H1 (cell line): Measurements from ENCODE around the gene CTSL. TPM values are rescaled to one million over a fixed set of nuclear protein-coding genes. Genes with fewer than 3 reads are reported as not detected.

Experiments used
- CTCF ChIA-PET: fragments of 300-600 bp; sonication (Branson Sonifier 250); formaldehyde crosslinking; loops from one replicate; lab custom pipeline; 2021; ENCODE audit not compliant: partially characterized antibody; lab: Charles Lee
- POLR2A ChIA-PET: fragments of 300-600 bp; sonication (Branson Sonifier 250); formaldehyde crosslinking; loops from one replicate; lab custom pipeline; 2021; ENCODE audit warnings: inconsistent platforms; ENCODE audit not compliant: partially characterized antibody; lab: Charles Lee
- DNase-seq, 2 experiments: peaks; one replicate each; pipeline versions ENCODE4 v3.0.0 to v3.0.0-alpha.2; 2010 to 2022; ENCODE audit warnings: low spot score in 2 of 2, low read depth in 1 of 2, mixed read lengths in 1 of 2
- FAIRE-seq: peaks from 2 replicates; lab custom pipeline; 2011; peaks lifted over from hg19 to GRCh38; lab: Jason Lieb, UNC
- H2AFZ ChIP-seq: 2 replicates; pipeline ENCODE4 v1.8.1; 2012; ENCODE audit warnings: low read length, inconsistent platforms
- H2AK5ac ChIP-seq: 2 replicates; pipeline ENCODE4 v1.6.1; 2013; ENCODE audit warnings: low read depth, low read length
- H2BK120ac ChIP-seq: replicated peaks from 2 replicates; pipeline ENCODE3; 2013; ENCODE audit warnings: low read depth, low read length, inconsistent platforms
- H2BK12ac ChIP-seq: 2 replicates; pipeline ENCODE4 v1.6.1; 2013; ENCODE audit warnings: low read depth, low read length
- H2BK15ac ChIP-seq: 2 replicates; pipeline ENCODE4 v1.6.1; 2013; ENCODE audit warnings: low read length
- H2BK20ac ChIP-seq: 2 replicates; pipeline ENCODE4 v1.6.1; 2013; ENCODE audit warnings: low read length
- H2BK5ac ChIP-seq: 2 replicates; pipeline ENCODE4 v1.6.1; 2013; ENCODE audit warnings: low read depth, low read length
- H3K14ac ChIP-seq: 2 replicates; pipeline ENCODE4 v1.6.1; 2013; ENCODE audit warnings: inconsistent platforms; ENCODE audit not compliant: insufficient read length
- H3K18ac ChIP-seq: 2 replicates; pipeline ENCODE4 v1.6.1; 2013; ENCODE audit warnings: low read length; ENCODE audit errors: extremely low read depth
- H3K23ac ChIP-seq: 2 replicates; pipeline ENCODE4 v1.6.1; 2013; ENCODE audit warnings: inconsistent platforms; ENCODE audit not compliant: insufficient read length
- H3K23me2 ChIP-seq: 2 replicates; pipeline ENCODE4 v1.6.1; 2013; ENCODE audit warnings: low read depth, low read length
- H3K27ac ChIP-seq: 2 replicates; pipeline ENCODE4 v1.6.1; 2011; ENCODE audit warnings: low read depth, low read length, inconsistent platforms
- H3K27me3 ChIP-seq, 4 experiments: replicated peaks in 1 of 4; 1 replicate in 1 of 4; 2 replicates in 3 of 4; pipeline versions ENCODE4 v1.6.1 to v1.8.1; 2011 to 2013; ENCODE audit warnings: low read length in 3 of 4, mild to moderate bottlenecking in 3 of 4, inconsistent platforms in 2 of 4, mixed read lengths in 2 of 4, moderate library complexity in 1 of 4; ENCODE audit not compliant: control insufficient read depth in 3 of 4, insufficient read depth in 3 of 4; ENCODE audit errors: extremely low read depth in 1 of 4
- H3K36me3 ChIP-seq, 4 experiments: 2 replicates each; pipeline versions ENCODE4 v1.6.1 to v1.8.1; 2011 to 2013; ENCODE audit warnings: mild to moderate bottlenecking in 4 of 4, low read length in 3 of 4, moderate library complexity in 2 of 4, control low read depth in 1 of 4, inconsistent platforms in 1 of 4; ENCODE audit not compliant: insufficient read depth in 4 of 4, control insufficient read depth in 2 of 4
- H3K4ac ChIP-seq: replicated peaks from 2 replicates; pipeline ENCODE3; 2013; ENCODE audit warnings: low read length, low read depth, mixed read lengths, inconsistent platforms; ENCODE audit not compliant: insufficient read length
- H3K4me1 ChIP-seq, 4 experiments: replicated peaks in 1 of 4; 1 replicate in 1 of 4; 2 replicates in 3 of 4; pipeline versions ENCODE4 v1.6.1 to v1.8.1; 2011 to 2013; ENCODE audit warnings: low read length in 3 of 4, inconsistent platforms in 2 of 4, mixed read lengths in 1 of 4; ENCODE audit not compliant: insufficient read depth in 4 of 4, control insufficient read depth in 3 of 4
- H3K4me2 ChIP-seq, 2 experiments: 2 replicates each; pipeline versions ENCODE4 v1.6.1 to v1.8.1; 2011 to 2013; ENCODE audit warnings: low read depth in 2 of 2, low read length in 2 of 2, control low read depth in 1 of 2, inconsistent platforms in 1 of 2, mild to moderate bottlenecking in 1 of 2; ENCODE audit not compliant: insufficient read depth in 1 of 2
- H3K4me3 ChIP-seq, 4 experiments: fragments of 200-600, 300-600 bp in 1 of 4; sonication (generic), shearing (Covaris generic), sonication (Bioruptor Twin) in 1 of 4; 2 replicates each; pipeline versions ENCODE4 v1.5.1 to v1.8.1; 2011 to 2016; ENCODE audit warnings: low read length in 4 of 4, low read depth in 3 of 4, control low read depth in 2 of 4, inconsistent platforms in 2 of 4, mild to moderate bottlenecking in 2 of 4, mixed read lengths in 1 of 4, moderate library complexity in 1 of 4; ENCODE audit not compliant: insufficient read depth in 2 of 4; ENCODE audit errors: extremely low read depth in 1 of 4
- H3K56ac ChIP-seq: replicated peaks from 2 replicates; pipeline ENCODE3; 2013; ENCODE audit warnings: low read depth, mild to moderate bottlenecking, mixed read lengths, low read length, inconsistent platforms; ENCODE audit not compliant: insufficient read length
- H3K79me1 ChIP-seq: 2 replicates; pipeline ENCODE4 v1.6.1; 2013; ENCODE audit warnings: low read depth, low read length, control low read depth
- H3K79me2 ChIP-seq, 2 experiments: 2 replicates each; pipeline versions ENCODE4 v1.6.1 to v1.8.1; 2012 to 2013; ENCODE audit warnings: low read length in 2 of 2, mild to moderate bottlenecking in 2 of 2, inconsistent platforms in 1 of 2; ENCODE audit not compliant: insufficient read depth in 2 of 2, control insufficient read depth in 1 of 2
- H3K9ac ChIP-seq, 4 experiments: replicated peaks in 1 of 4; 1 replicate in 1 of 4; 2 replicates in 3 of 4; pipeline versions ENCODE4 v1.6.1 to v1.8.1; 2011 to 2013; ENCODE audit warnings: low read depth in 3 of 4, low read length in 3 of 4, control low read depth in 2 of 4, mild to moderate bottlenecking in 2 of 4, moderate library complexity in 2 of 4, inconsistent platforms in 1 of 4; ENCODE audit errors: extremely low read depth in 1 of 4
- H3K9me3 ChIP-seq, 2 experiments: 2 replicates each; pipeline versions ENCODE4 v1.6.1 to v1.8.1; 2012 to 2013; ENCODE audit warnings: mild to moderate bottlenecking in 2 of 2, moderate library complexity in 2 of 2, control low read depth in 1 of 2, inconsistent platforms in 1 of 2, low read depth in 1 of 2, low read length in 1 of 2, mixed read lengths in 1 of 2; ENCODE audit not compliant: insufficient read depth in 2 of 2
- H4K20me1 ChIP-seq, 2 experiments: replicated peaks in 1 of 2; 2 replicates each; pipeline versions ENCODE3 to v1.8.1; 2011 to 2013; ENCODE audit warnings: inconsistent platforms in 2 of 2, low read length in 2 of 2, mild to moderate bottlenecking in 1 of 2; ENCODE audit not compliant: insufficient read depth in 2 of 2, control insufficient read depth in 1 of 2
- H4K5ac ChIP-seq: 2 replicates; pipeline ENCODE4 v1.6.1; 2013; ENCODE audit warnings: low read length, low read depth, mixed read lengths, inconsistent platforms; ENCODE audit not compliant: insufficient read length
- H4K8ac ChIP-seq: 2 replicates; pipeline ENCODE4 v1.8.0; 2013; ENCODE audit warnings: mild to moderate bottlenecking, moderate library complexity, low read length, inconsistent platforms; ENCODE audit not compliant: insufficient read depth; ENCODE audit errors: extremely low read depth
- H4K91ac ChIP-seq: replicated peaks from 2 replicates; pipeline ENCODE3; 2013; ENCODE audit warnings: low read length, mixed read lengths, inconsistent platforms; ENCODE audit not compliant: insufficient read length
- MAFK ChIP-seq: IDR thresholded peaks from 2 replicates; pipeline ENCODE4 v1.6.1; 2012; ENCODE audit warnings: low read depth, mild to moderate bottlenecking, improper control_type of control experiment, low read length
- WGBS, 2 experiments: shearing (Covaris generic) in 1 of 2; methylation state at CpG; one replicate each; pipeline versions ENCODE4 v1.1.6 to v1.1.7; 2013 to 2015; ENCODE audit warnings: low lambda C conversion rate in 2 of 2, mixed read lengths in 2 of 2, inconsistent platforms in 1 of 2, low coverage in 1 of 2, missing lambda C conversion rate in 1 of 2; ENCODE audit not compliant: insufficient replicate concordance in 2 of 2, insufficient coverage in 1 of 2, insufficient read length in 1 of 2; ENCODE audit errors: extremely low coverage in 1 of 2, missing lambda C conversion rate in 1 of 2; 5-methylcytosine and 5-hydroxymethylcytosine counted together
- polyA plus RNA-seq, 7 experiments: library from polyadenylated mRNA; depleted of rRNA in 3 of 7; stranded (reverse) in 5 of 7; unstranded in 2 of 7; fragments of >200 nt in 5 of 7; fragments of 200-250 nt in 2 of 7; gene quantifications; 1 replicate in 5 of 7; 2 replicates in 1 of 7; 4 replicates in 1 of 7; pipeline versions ENCODE4 v1.2.1 to v1.2.3, GENCODE V29; 2011 to 2013; ENCODE audit warnings: missing spikeins in 2 of 7, mixed read lengths in 2 of 7
- total RNA-seq: library from RNA; stranded (reverse); fragmentation: NEBNext Ultra II Directional; extraction: Animal tissue kit (Norgen Biotek cat#: 25700); gene quantifications from 2 replicates; pipeline ENCODE4 v1.2.1, GENCODE V29; 2021

The CTSL gene
- total and polyA plus RNA-seq, 2 of the 8 experiments (the other 6 are each of a cell fraction or from before 2014, with no cell fraction given), result 34.2 to 38.2 TPM

DNA sequence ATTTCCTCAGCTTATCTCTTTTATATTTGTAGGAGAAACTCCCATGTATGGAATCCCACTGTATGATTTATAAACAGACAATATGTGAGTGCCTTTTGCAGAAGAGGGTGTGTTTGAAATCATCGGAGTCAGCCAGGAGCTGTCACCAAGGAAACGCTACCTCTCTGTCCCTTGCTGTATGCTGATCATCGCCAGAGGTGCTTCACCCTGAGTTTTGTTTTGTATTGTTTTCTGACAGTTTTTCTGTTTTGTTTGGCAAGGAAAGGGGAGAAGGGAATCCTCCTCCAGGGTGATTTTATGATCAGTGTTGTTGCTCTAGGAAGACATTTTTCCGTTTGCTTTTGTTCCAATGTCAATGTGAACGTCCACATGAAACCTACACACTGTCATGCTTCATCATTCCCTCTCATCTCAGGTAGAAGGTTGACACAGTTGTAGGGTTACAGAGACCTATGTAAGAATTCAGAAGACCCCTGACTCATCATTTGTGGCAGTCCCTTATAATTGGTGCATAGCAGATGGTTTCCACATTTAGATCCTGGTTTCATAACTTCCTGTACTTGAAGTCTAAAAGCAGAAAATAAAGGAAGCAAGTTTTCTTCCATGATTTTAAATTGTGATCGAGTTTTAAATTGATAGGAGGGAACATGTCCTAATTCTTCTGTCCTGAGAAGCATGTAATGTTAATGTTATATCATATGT is 18.0 kb upstream of the CTSL start:
- Histone ChIP-seq H3K14ac (no peak overlapping the region), H4K91ac (no peak overlapping the region), H3K18ac (no peak overlapping the region), H2AK5ac (no peak overlapping the region), H3K9ac (no peak overlapping the region), H3K79me2 (no peaks in the 10 kb centered on the region), H3K9me3 (no peaks in the 10 kb centered on the region), H2BK15ac (no peak overlapping the region), H3K23me2 (peaks cover 1% of the 10 kb centered on the region; the same call in 1 of the 2 replicates), H4K8ac (no peak overlapping the region), H2BK12ac (no peak overlapping the region), H3K79me1 (no peaks in the 10 kb centered on the region), H3K27ac (no peak overlapping the region), H3K4me3 (no peak overlapping the region), H2BK120ac (no peak overlapping the region), H2AFZ (no peak overlapping the region), H2BK5ac (no peak overlapping the region), H3K56ac (no peak overlapping the region), H3K27me3 (no peaks in the 10 kb centered on the region), H3K4me1 (no peaks in the 10 kb centered on the region; a peak in 1 of 7 replicates), H3K23ac (no peak overlapping the region), H3K4me2 (no peak overlapping the region), H4K5ac (no peak overlapping the region), H2BK20ac (no peak overlapping the region), H4K20me1 (peaks cover 0 to 2% of the 10 kb centered on the region in 2 experiments), H3K36me3 (peaks cover 20 to 45% (median 32%) of the 10 kb centered on the region in 4 experiments), H3K4ac (no peak overlapping the region)
- POLR2A ChIA-PET, result no interaction called here
- FAIRE-seq, result no peak
- CTCF ChIA-PET, result interaction anchor here (0.6 to 2.3 kb wide), 5 partner anchors 23 to 127 kb away, joined by 3 to 10 read pairs (median 4); no protein-coding TSS in a partner anchor
- no peak for DNase-seq
- WGBS, 2 experiments, result 91% methylated on average over 6 of the region's 6 CpGs; no CpG with 5 or more reads in 1 of the 2 experiments
- no peak for TF ChIP-seq MAFK
